ENCODE data around the gene ATP12A. TPM values are rescaled to one million over a fixed set of nuclear protein-coding genes. Genes with fewer than 3 reads are reported as not detected.

The ATP12A gene
- total and polyA plus RNA-seq, 9 donors, result 0.05 TPM; not detected in 8

GRCh38 chr13:24713022-24713421 lies 32.8 kb downstream of the ATP12A start:
- Histone ChIP-seq H3K9me3 (no peaks in the 10 kb centered on the region), H3K27me3 (no peaks in the 10 kb centered on the region), H3K36me3 (no peaks in the 10 kb centered on the region), H3K4me3 (no peak overlapping the region), H3K27ac (no peak overlapping the region), H3K4me1 (ENCODE audit: insufficient read depth) (no peaks in the 10 kb centered on the region)
- TF ChIP-seq EP300 (IDR thresholded peaks at IDR 0.05), result no peak
- no peak for TF ChIP-seq POLR2A (IDR thresholded peaks at IDR 0.05)
- no peak for TF ChIP-seq CTCF (IDR thresholded peaks at IDR 0.05)
- 6 to 11% (median 11%) methylated on average over 2 of the region's 2 CpGs for WGBS, 3 donors
- intact Hi-C loops (cut with DNase I), result no loop called here
- no peak for DNase-seq

GRCh38 chr13:24716011-24716410 lies 35.8 kb downstream of the ATP12A start:
- Histone ChIP-seq H3K4me1 (ENCODE audit: insufficient read depth) (no peaks in the 10 kb centered on the region), H3K27me3 (no peaks in the 10 kb centered on the region), H3K4me3 (no peak overlapping the region), H3K27ac (no peak overlapping the region), H3K36me3 (no peaks in the 10 kb centered on the region), H3K9me3 (no peaks in the 10 kb centered on the region)
- no peak for DNase-seq
- TF ChIP-seq POLR2A (IDR thresholded peaks at IDR 0.05) (no peak), EP300 (IDR thresholded peaks at IDR 0.05) (no peak), CTCF (IDR thresholded peaks at IDR 0.05) (no peak)
- intact Hi-C loops (cut with DNase I), result no loop called here
- WGBS, 3 donors, result 38 to 54% (median 49%) methylated on average over 5 of the region's 5 CpGs

GRCh38 chr13:24716446-24716845 lies 36.2 kb downstream of the ATP12A start:
- 14 to 32% (median 28%) methylated on average over 7 of the region's 7 CpGs for WGBS, 3 donors
- Histone ChIP-seq H3K27me3 (no peaks in the 10 kb centered on the region), H3K4me1 (ENCODE audit: insufficient read depth) (no peaks in the 10 kb centered on the region), H3K4me3 (no peak overlapping the region), H3K27ac (no peak overlapping the region), H3K36me3 (no peaks in the 10 kb centered on the region), H3K9me3 (no peaks in the 10 kb centered on the region)
- DNase-seq, result no peak
- intact Hi-C loops (cut with DNase I), result no loop called here
- TF ChIP-seq CTCF (IDR thresholded peaks at IDR 0.05), result no peak
- no peak for TF ChIP-seq EP300 (IDR thresholded peaks at IDR 0.05)

GRCh38 chr13:24717217-24717616 lies 37.0 kb downstream of the ATP12A start:
- Histone ChIP-seq H3K4me3 (no peak overlapping the region), H3K9me3 (no peaks in the 10 kb centered on the region), H3K27me3 (no peaks in the 10 kb centered on the region), H3K27ac (no peak overlapping the region), H3K36me3 (no peaks in the 10 kb centered on the region), H3K4me1 (ENCODE audit: insufficient read depth) (no peaks in the 10 kb centered on the region)
- no peak for TF ChIP-seq EP300 (IDR thresholded peaks at IDR 0.05)
- no peak for TF ChIP-seq CTCF (IDR thresholded peaks at IDR 0.05)
- no peak for TF ChIP-seq POLR2A (IDR thresholded peaks at IDR 0.05)
- 64 to 83% (median 73%) methylated on average over 4 of the region's 4 CpGs for WGBS, 3 donors
- intact Hi-C loops (cut with DNase I), result no loop called here
- DNase-seq, result no peak

All from ovary (tissue), 9 donors.